HepG2 (cell line): Measurements from ENCODE around the gene ZCCHC3. TPM values are rescaled to one million over a fixed set of nuclear protein-coding genes. Genes with fewer than 3 reads are reported as not detected.
A peak's percentile ranks its signal among the peaks of the same experiment; 100 is the strongest.

ENCODE experiments used
- ARID3A ChIP-seq: IDR thresholded peaks from 2 replicates; pipeline ENCODE4 v1.6.1; 2012; ENCODE audit warnings: low read depth, low read length, improper control_type of control experiment
- IKZF1 ChIP-seq: fragments of 450-650 bp; IDR thresholded peaks from 2 replicates; pipeline ENCODE4 v1.7.1; 2016
- ISL2 ChIP-seq: sonication (generic); formaldehyde crosslinking; IDR thresholded peaks from 2 replicates; pipeline ENCODE4 v1.5.0; 2020; ENCODE audit warnings: missing genetic modification reagents
- JARID2 ChIP-seq: sonication (generic); formaldehyde crosslinking; IDR thresholded peaks from 2 replicates; pipeline ENCODE4 v1.8.1; 2023; ENCODE audit warnings: missing genetic modification reagents, inconsistent platforms; ENCODE audit not compliant: insufficient replicate concordance
- KDM1A ChIP-seq: IDR thresholded peaks from 2 replicates; pipeline ENCODE4 v1.6.1; 2016; ENCODE audit warnings: missing compliant biosample characterization
- KDM5B ChIP-seq: sonication (generic); formaldehyde crosslinking; IDR thresholded peaks from 2 replicates; pipeline ENCODE4 v1.4.0; 2020; ENCODE audit warnings: missing genetic modification reagents, mild to moderate bottlenecking, borderline replicate concordance
- MYC ChIP-seq: sonication (generic); formaldehyde crosslinking; IDR thresholded peaks from 2 replicates; pipeline ENCODE4 v1.9.0; 2021; ENCODE audit warnings: missing genetic modification reagents, borderline replicate concordance
- NFYC ChIP-seq: IDR thresholded peaks from 2 replicates; pipeline ENCODE4 v1.6.1; 2016; ENCODE audit warnings: missing genetic modification reagents, missing compliant biosample characterization
- PLRG1 ChIP-seq: fragments of 450-650 bp; conservative IDR thresholded peaks from 2 replicates; pipeline ENCODE4 v1.6.1; 2016
- SALL1 ChIP-seq: sonication (generic); formaldehyde crosslinking; IDR thresholded peaks from 2 replicates; pipeline ENCODE4 v1.8.0; 2022; ENCODE audit warnings: mild to moderate bottlenecking, missing genetic modification reagents
- SETDB1 ChIP-seq: sonication (generic); formaldehyde crosslinking; IDR thresholded peaks from 2 replicates; pipeline ENCODE4 v1.5.1; 2020; ENCODE audit warnings: missing genetic modification reagents, mild to moderate bottlenecking, borderline replicate concordance
- SRY ChIP-seq: sonication (generic); formaldehyde crosslinking; IDR thresholded peaks from 2 replicates; pipeline ENCODE4 v1.8.0; 2022; ENCODE audit warnings: mild to moderate bottlenecking, missing genetic modification reagents
- SUZ12 ChIP-seq: fragments of 150-350 bp; IDR thresholded peaks from 2 replicates; pipeline ENCODE4 v1.6.1; 2014; ENCODE audit warnings: low read depth, low read length
- TEAD3 ChIP-seq: optimal IDR thresholded peaks from 2 replicates; pipeline ENCODE3; 2016; ENCODE audit warnings: borderline replicate concordance
- TRIM22 ChIP-seq: fragments of 450-650 bp; IDR thresholded peaks from 2 replicates; pipeline ENCODE4 v1.6.1; 2017
- ZFP36L2 ChIP-seq: sonication (generic); formaldehyde crosslinking; IDR thresholded peaks from 2 replicates; pipeline ENCODE4 v1.4.0; 2020; ENCODE audit warnings: missing genetic modification reagents
- ZMAT3 ChIP-seq: sonication (generic); formaldehyde crosslinking; conservative IDR thresholded peaks from 2 replicates; pipeline ENCODE4 v1.7.0; 2021; ENCODE audit warnings: missing genetic modification reagents
- ZNF256 ChIP-seq: sonication (generic); formaldehyde crosslinking; conservative IDR thresholded peaks from 2 replicates; pipeline ENCODE4 v1.4.0; 2020; ENCODE audit warnings: missing genetic modification reagents
- ZNF282 ChIP-seq: fragments of 450-650 bp; IDR thresholded peaks from 2 replicates; pipeline ENCODE4 v1.6.1; 2018; ENCODE audit not compliant: partially characterized antibody
- ZNF432 ChIP-seq: sonication (generic); formaldehyde crosslinking; IDR thresholded peaks from 2 replicates; pipeline ENCODE4 v1.5.0; 2020; ENCODE audit warnings: missing genetic modification reagents, mild to moderate bottlenecking, borderline replicate concordance
- ZNF512 ChIP-seq: sonication (generic); formaldehyde crosslinking; IDR thresholded peaks from 2 replicates; pipeline ENCODE4 v1.4.0; 2020; ENCODE audit warnings: mild to moderate bottlenecking, missing genetic modification reagents
- ZNF792 ChIP-seq: IDR thresholded peaks from 2 replicates; pipeline ENCODE4 v1.6.1; 2016
- polyA plus RNA-seq, 8 experiments: library from polyadenylated mRNA; depleted of rRNA in 3 of 8; stranded (reverse) in 7 of 8; unstranded in 1 of 8; fragments of >200 nt; fragmentation: Illumina TruSeq in 4 of 8; extraction: Trizol in 4 of 8; gene quantifications; 2 replicates each; pipeline versions ENCODE4 v1.2.1 to v1.2.3, GENCODE V29; 2011 to 2016; ENCODE audit warnings: low read depth in 4 of 8, missing spikeins in 1 of 8, mixed read lengths in 1 of 8; ENCODE audit not compliant: insufficient read depth in 1 of 8
- total RNA-seq, 5 experiments: library from RNA; depleted of rRNA; stranded (reverse); fragments of >200 nt; fragmentation: Illumina TruSeq; extraction: Trizol; gene quantifications; 2 replicates each; pipeline ENCODE4 v1.2.3, GENCODE V29; 2016; ENCODE audit warnings: low read depth in 1 of 5
- TF ChIP-seq, protein P1 (sequence below): sonication (generic); formaldehyde crosslinking; IDR thresholded peaks from 2 replicates; pipeline ENCODE4 v1.5.0; 2020; ENCODE audit warnings: missing genetic modification reagents
- TF ChIP-seq, protein P2 (sequence below): sonication (generic); formaldehyde crosslinking; IDR thresholded peaks from 2 replicates; pipeline ENCODE4 v1.4.0; 2020; ENCODE audit warnings: missing genetic modification reagents

Gene ZCCHC3
- total and polyA plus RNA-seq, 2 of the 13 experiments (the other 11 are each of a cell fraction or from before 2014, with no cell fraction given) = 46.6 to 63.0 TPM

DNA sequence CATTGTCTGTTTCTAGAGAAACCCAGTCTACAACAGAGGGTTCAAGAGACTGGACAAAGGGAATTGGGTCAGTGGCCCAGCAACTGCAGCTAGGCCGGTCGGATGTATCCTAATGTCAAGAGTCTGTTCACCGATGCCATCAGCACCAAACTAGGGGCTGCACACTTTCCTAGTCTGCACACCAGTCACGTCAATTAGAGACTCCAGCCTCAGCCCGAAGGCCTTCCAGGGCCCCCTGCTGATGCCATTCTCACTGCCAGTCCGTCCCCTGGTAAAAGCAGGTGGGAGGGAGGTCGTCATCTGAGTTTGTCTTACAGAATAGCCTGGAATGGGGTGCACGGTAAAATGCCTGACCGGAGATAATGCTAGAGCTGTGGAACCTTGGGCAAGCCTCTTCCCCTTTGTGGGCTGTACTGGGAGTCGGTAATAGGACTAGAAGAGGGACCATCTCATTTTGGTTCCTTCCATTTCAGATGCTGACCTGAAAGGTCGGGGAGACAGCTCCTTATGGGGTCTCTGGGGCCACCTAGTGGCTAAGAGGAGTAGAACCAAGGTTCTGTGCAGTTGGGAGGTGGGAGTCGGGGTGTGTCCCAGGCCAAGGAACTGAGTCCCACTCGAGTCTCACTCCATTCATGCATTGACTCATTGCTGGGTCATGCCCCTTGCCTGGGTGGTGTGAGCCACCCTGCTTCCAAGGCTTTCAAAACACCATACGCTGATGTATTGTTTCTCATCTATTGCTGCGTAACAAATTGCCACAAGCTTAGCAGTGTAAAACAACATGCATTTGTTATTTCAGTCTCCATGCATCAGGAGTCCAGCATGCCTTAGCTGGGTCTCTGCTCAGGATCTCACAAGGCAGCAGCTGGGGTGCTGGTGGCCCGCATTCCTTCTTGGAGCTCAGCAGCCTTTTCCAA is 33.1 kb downstream of the ZCCHC3 start (continued):
- TF ChIP-seq, protein P1, sequence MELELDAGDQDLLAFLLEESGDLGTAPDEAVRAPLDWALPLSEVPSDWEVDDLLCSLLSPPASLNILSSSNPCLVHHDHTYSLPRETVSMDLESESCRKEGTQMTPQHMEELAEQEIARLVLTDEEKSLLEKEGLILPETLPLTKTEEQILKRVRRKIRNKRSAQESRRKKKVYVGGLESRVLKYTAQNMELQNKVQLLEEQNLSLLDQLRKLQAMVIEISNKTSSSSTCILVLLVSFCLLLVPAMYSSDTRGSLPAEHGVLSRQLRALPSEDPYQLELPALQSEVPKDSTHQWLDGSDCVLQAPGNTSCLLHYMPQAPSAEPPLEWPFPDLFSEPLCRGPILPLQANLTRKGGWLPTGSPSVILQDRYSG (CRISPR knock-in tag) = no peak
- TF ChIP-seq ZNF282 (no peak), ZNF512 (CRISPR knock-in tag) (no peak), SETDB1 (CRISPR knock-in tag) (no peak), TRIM22 (no peak), ZNF432 (no peak), ZNF792 (no peak), JARID2 (CRISPR knock-in tag) (no peak), ISL2 (CRISPR knock-in tag) (0 out of 2 replicates have a peak, but pooled peaks have one; percentile 36), ZMAT3 (CRISPR knock-in tag) (no peak), SALL1 (CRISPR knock-in tag) (peak; percentile 57; the same call in 1 of the 2 replicates), PLRG1 (no peak), IKZF1 (no peak), SRY (CRISPR knock-in tag) (no peak), SUZ12 (no peak), MYC (CRISPR knock-in tag) (no peak; the same call in 1 of the 2 replicates), ZFP36L2 (CRISPR knock-in tag) (no peak), ARID3A (no peak), TEAD3 (CRISPR knock-in tag) (no peak), KDM1A (CRISPR knock-in tag) (no peak), ZNF256 (CRISPR knock-in tag) (peak; percentile 41; the same call in 1 of the 2 replicates), NFYC (CRISPR knock-in tag) (no peak), KDM5B (CRISPR knock-in tag) (0 out of 2 replicates have a peak, but pooled peaks have one; percentile 68)
- TF ChIP-seq, protein P2, sequence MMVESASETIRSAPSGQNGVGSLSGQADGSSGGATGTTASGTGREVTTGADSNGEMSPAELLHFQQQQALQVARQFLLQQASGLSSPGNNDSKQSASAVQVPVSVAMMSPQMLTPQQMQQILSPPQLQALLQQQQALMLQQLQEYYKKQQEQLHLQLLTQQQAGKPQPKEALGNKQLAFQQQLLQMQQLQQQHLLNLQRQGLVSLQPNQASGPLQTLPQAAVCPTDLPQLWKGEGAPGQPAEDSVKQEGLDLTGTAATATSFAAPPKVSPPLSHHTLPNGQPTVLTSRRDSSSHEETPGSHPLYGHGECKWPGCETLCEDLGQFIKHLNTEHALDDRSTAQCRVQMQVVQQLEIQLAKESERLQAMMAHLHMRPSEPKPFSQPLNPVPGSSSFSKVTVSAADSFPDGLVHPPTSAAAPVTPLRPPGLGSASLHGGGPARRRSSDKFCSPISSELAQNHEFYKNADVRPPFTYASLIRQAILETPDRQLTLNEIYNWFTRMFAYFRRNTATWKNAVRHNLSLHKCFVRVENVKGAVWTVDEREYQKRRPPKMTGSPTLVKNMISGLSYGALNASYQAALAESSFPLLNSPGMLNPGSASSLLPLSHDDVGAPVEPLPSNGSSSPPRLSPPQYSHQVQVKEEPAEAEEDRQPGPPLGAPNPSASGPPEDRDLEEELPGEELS (CRISPR knock-in tag) = no peak; the same call in 1 of the 2 replicates
